HepG2 (cell line): Measurements from ENCODE around the gene SLC12A3. TPM values are rescaled to one million over a fixed set of nuclear protein-coding genes. Genes with fewer than 3 reads are reported as not detected.

Source experiments
- AGO2 ChIP-seq: fragments of 200-400 bp; formaldehyde crosslinking; optimal IDR thresholded peaks from 2 replicates; pipeline ENCODE3; 2017; ENCODE audit warnings: mild to moderate bottlenecking, low read depth, low read length, moderate library complexity
- ARHGAP35 ChIP-seq: sonication (generic); formaldehyde crosslinking; IDR thresholded peaks from 2 replicates; pipeline ENCODE4 v1.9.0; 2022; ENCODE audit warnings: mild to moderate bottlenecking, inconsistent platforms, moderate library complexity, missing genetic modification reagents, borderline replicate concordance
- BCL6 ChIP-seq: IDR thresholded peaks from 2 replicates; pipeline ENCODE4 v1.6.1; 2016; ENCODE audit warnings: missing genetic modification reagents, missing compliant biosample characterization
- CAMTA2 ChIP-seq: sonication (generic); formaldehyde crosslinking; IDR thresholded peaks from 2 replicates; pipeline ENCODE4 v1.4.0; 2020; ENCODE audit warnings: mild to moderate bottlenecking, missing genetic modification reagents, borderline replicate concordance
- CTCF ChIP-seq: sonication (generic); formaldehyde crosslinking; IDR thresholded peaks from 2 replicates; pipeline ENCODE4 v1.5.0; 2020; ENCODE audit warnings: mild to moderate bottlenecking, missing genetic modification reagents, moderate library complexity
- HOXA9 ChIP-seq: sonication (generic); formaldehyde crosslinking; IDR thresholded peaks from 2 replicates; pipeline ENCODE4 v1.8.1; 2022; ENCODE audit warnings: missing genetic modification reagents, mild to moderate bottlenecking, moderate library complexity, borderline replicate concordance
- JDP2 ChIP-seq: sonication (generic); formaldehyde crosslinking; IDR thresholded peaks from 2 replicates; pipeline ENCODE4 v1.8.1; 2022; ENCODE audit warnings: missing genetic modification reagents, borderline replicate concordance
- NFIB ChIP-seq: sonication (generic); formaldehyde crosslinking; IDR thresholded peaks from 2 replicates; pipeline ENCODE4 v1.9.0; 2021; ENCODE audit warnings: missing genetic modification reagents, mild to moderate bottlenecking, borderline replicate concordance
- NRL ChIP-seq: sonication (generic); formaldehyde crosslinking; IDR thresholded peaks from 2 replicates; pipeline ENCODE4 v1.5.0; 2020; ENCODE audit warnings: missing genetic modification reagents, mild to moderate bottlenecking, moderate library complexity, borderline replicate concordance
- PAF1 ChIP-seq: IDR thresholded peaks from 2 replicates; pipeline ENCODE4 v1.6.1; 2016; ENCODE audit warnings: missing genetic modification reagents, missing compliant biosample characterization
- PHF20 ChIP-seq: sonication (generic); formaldehyde crosslinking; IDR thresholded peaks from 2 replicates; pipeline ENCODE4 v1.5.0; 2020; ENCODE audit warnings: mild to moderate bottlenecking, missing genetic modification reagents
- ZNF230 ChIP-seq: sonication (generic); formaldehyde crosslinking; IDR thresholded peaks from 2 replicates; pipeline ENCODE4 v1.4.0; 2020; ENCODE audit warnings: mild to moderate bottlenecking, missing genetic modification reagents
- ZNF790 ChIP-seq: sonication (generic); formaldehyde crosslinking; IDR thresholded peaks from 2 replicates; pipeline ENCODE4 v1.8.0; 2022; ENCODE audit warnings: missing genetic modification reagents, mild to moderate bottlenecking, borderline replicate concordance
- polyA plus RNA-seq, 8 experiments: library from polyadenylated mRNA; depleted of rRNA in 3 of 8; stranded (reverse) in 7 of 8; unstranded in 1 of 8; fragments of >200 nt; fragmentation: Illumina TruSeq in 4 of 8; extraction: Trizol in 4 of 8; gene quantifications; 2 replicates each; pipeline versions ENCODE4 v1.2.1 to v1.2.3, GENCODE V29; 2011 to 2016; ENCODE audit warnings: low read depth in 4 of 8, missing spikeins in 1 of 8, mixed read lengths in 1 of 8; ENCODE audit not compliant: insufficient read depth in 1 of 8
- total RNA-seq, 5 experiments: library from RNA; depleted of rRNA; stranded (reverse); fragments of >200 nt; fragmentation: Illumina TruSeq; extraction: Trizol; gene quantifications; 2 replicates each; pipeline ENCODE4 v1.2.3, GENCODE V29; 2016; ENCODE audit warnings: low read depth in 1 of 5
- TF ChIP-seq, protein P1 (sequence below): IDR thresholded peaks from 2 replicates; pipeline ENCODE4 v1.6.1; 2018; ENCODE audit warnings: missing genetic modification reagents, mild to moderate bottlenecking, missing compliant biosample characterization
- TF ChIP-seq, protein P2 (sequence below): sonication (generic); formaldehyde crosslinking; IDR thresholded peaks from 2 replicates; pipeline ENCODE4 v1.8.1; 2022; ENCODE audit warnings: mild to moderate bottlenecking, missing genetic modification reagents
- TF ChIP-seq, protein P3 (sequence below), 2 experiments: sonication (generic) in 1 of 2; formaldehyde crosslinking in 1 of 2; IDR thresholded peaks; 2 replicates each; pipeline versions ENCODE4 v1.5.1 to v1.6.1; 2011 to 2020; ENCODE audit warnings: borderline replicate concordance in 1 of 2, low read depth in 1 of 2, low read length in 1 of 2, mild to moderate bottlenecking in 1 of 2, missing genetic modification reagents in 1 of 2, moderate library complexity in 1 of 2
- TF ChIP-seq, protein P4 (sequence below): sonication (generic); formaldehyde crosslinking; IDR thresholded peaks from 2 replicates; pipeline ENCODE4 v1.8.0; 2022; ENCODE audit warnings: low read depth, missing genetic modification reagents

The SLC12A3 gene
- total and polyA plus RNA-seq, 2 of the 13 experiments (the other 11 are each of a cell fraction or from before 2014, with no cell fraction given) = 6.2 TPM; not detected in 1

GRCh38 chr16:56931892-56932720, 67.1 kb downstream of the SLC12A3 start, which contains the start of gene HERPUD1 (continued):
- TF ChIP-seq CTCF (peak; percentile 34), HOXA9 (CRISPR knock-in tag) (peak; percentile 87; the same call in 1 of the 2 replicates), PHF20 (CRISPR knock-in tag) (peak; percentile 82), AGO2 (peak; percentile 94), NFIB (CRISPR knock-in tag) (0 out of 2 replicates have a peak, but pooled peaks have one; percentile 34), ZNF790 (CRISPR knock-in tag) (peak; percentile 66; the same call in 1 of the 2 replicates), BCL6 (CRISPR knock-in tag) (peak; percentile 70), PAF1 (peak; percentile 18; the same call in 1 of the 2 replicates), ARHGAP35 (CRISPR knock-in tag) (peak; percentile 83; the same call in 1 of the 2 replicates), JDP2 (peak; percentile 52; the same call in 1 of the 2 replicates), ZNF230 (peak; percentile 63; the same call in 1 of the 2 replicates), NRL (CRISPR knock-in tag) (peak; percentile 95), CAMTA2 (CRISPR knock-in tag) (peak; percentile 93; the same call in 1 of the 2 replicates)
- TF ChIP-seq, protein P1, sequence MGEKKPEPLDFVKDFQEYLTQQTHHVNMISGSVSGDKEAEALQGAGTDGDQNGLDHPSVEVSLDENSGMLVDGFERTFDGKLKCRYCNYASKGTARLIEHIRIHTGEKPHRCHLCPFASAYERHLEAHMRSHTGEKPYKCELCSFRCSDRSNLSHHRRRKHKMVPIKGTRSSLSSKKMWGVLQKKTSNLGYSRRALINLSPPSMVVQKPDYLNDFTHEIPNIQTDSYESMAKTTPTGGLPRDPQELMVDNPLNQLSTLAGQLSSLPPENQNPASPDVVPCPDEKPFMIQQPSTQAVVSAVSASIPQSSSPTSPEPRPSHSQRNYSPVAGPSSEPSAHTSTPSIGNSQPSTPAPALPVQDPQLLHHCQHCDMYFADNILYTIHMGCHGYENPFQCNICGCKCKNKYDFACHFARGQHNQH = peak; percentile 85
- TF ChIP-seq, protein P2, sequence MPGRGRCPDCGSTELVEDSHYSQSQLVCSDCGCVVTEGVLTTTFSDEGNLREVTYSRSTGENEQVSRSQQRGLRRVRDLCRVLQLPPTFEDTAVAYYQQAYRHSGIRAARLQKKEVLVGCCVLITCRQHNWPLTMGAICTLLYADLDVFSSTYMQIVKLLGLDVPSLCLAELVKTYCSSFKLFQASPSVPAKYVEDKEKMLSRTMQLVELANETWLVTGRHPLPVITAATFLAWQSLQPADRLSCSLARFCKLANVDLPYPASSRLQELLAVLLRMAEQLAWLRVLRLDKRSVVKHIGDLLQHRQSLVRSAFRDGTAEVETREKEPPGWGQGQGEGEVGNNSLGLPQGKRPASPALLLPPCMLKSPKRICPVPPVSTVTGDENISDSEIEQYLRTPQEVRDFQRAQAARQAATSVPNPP (CRISPR knock-in tag) = peak; percentile 92
- TF ChIP-seq, protein P3, sequence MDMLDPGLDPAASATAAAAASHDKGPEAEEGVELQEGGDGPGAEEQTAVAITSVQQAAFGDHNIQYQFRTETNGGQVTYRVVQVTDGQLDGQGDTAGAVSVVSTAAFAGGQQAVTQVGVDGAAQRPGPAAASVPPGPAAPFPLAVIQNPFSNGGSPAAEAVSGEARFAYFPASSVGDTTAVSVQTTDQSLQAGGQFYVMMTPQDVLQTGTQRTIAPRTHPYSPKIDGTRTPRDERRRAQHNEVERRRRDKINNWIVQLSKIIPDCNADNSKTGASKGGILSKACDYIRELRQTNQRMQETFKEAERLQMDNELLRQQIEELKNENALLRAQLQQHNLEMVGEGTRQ (IDR thresholded peaks at IDR 0.05; ENCODE audit: low read depth, low read length) = peak; percentile 88
- TF ChIP-seq, protein P3 (CRISPR knock-in tag; IDR thresholded peaks at IDR 0.05; ENCODE audit: borderline replicate concordance) = peak; percentile 93
- TF ChIP-seq, protein P4, sequence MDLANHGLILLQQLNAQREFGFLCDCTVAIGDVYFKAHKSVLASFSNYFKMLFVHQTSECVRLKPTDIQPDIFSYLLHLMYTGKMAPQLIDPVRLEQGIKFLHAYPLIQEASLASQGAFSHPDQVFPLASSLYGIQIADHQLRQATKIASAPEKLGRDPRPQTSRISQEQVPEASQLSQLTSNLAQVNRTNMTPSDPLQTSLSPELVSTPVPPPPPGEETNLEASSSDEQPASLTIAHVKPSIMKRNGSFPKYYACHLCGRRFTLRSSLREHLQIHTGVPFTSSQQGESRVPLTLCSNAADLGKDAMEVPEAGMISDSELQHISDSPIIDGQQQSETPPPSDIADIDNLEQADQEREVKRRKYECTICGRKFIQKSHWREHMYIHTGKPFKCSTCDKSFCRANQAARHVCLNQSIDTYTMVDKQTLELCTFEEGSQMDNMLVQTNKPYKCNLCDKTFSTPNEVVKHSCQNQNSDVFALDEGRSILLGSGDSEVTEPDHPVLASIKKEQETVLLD (CRISPR knock-in tag) = peak; percentile 79; the same call in 1 of the 2 replicates
